ENCODE measurements around the gene AP3B2. TPM values are rescaled to one million over a fixed set of nuclear protein-coding genes. Genes with fewer than 3 reads are reported as not detected.

Gene AP3B2
- polyA plus RNA-seq, 3 donors: 1.9 to 2.8 (median 2.1) TPM

DNA sequence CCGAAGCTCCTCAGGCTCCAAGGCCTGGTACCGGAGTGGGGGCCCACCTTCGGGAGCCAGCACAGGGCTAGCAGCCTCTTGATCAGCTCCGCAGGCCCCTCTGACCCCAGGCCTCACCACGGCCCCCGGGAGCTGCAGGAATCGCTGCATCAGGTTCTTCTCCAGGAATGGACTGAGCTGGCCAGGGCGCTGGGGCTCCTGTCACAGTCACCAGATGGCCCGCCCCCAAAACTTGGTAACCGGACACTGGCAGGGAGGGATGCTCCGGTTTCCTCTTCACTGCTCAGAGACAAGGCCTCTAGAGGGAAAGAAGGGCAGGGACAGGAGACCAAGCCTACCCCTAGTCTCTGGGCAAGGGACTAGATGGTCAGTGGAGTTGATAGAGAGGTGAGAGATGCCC, 9.9 kb downstream of the AP3B2 start:
- no peak for DNase-seq (ENCODE audit: low read depth in 3 of 3, low spot score in 2 of 3)

GRCh38 chr15:82698711-82699345, 10.8 kb downstream of the AP3B2 start:
- no peak for DNase-seq (ENCODE audit: low read depth in 3 of 3, low spot score in 2 of 3)

GRCh38 chr15:82697735-82698407, 11.8 kb downstream of the AP3B2 start:
- no peak for DNase-seq (ENCODE audit: low read depth in 3 of 3, low spot score in 2 of 3)

DNA sequence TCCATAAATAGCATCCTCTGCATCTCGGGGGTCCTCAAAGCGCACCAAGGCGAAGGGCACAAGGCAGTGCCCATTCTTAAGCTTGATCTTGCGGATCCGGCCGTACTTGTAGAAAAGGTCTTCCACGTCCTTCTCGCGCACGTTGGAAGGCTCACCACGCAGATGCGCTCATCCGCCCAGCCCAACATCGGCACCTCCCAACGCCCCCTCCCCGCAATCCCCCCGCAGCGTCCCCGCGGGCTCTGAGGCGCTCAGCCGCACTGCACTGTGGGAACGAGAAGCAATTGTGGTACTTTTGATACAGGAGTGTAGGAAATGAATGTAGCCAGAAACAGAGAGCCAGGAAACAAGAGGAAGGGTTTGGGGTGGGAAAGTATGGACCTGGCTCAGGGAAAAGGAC, 17.5 kb downstream of the AP3B2 start:
- no peak for DNase-seq (ENCODE audit: low read depth in 3 of 3, low spot score in 2 of 3)

DNA sequence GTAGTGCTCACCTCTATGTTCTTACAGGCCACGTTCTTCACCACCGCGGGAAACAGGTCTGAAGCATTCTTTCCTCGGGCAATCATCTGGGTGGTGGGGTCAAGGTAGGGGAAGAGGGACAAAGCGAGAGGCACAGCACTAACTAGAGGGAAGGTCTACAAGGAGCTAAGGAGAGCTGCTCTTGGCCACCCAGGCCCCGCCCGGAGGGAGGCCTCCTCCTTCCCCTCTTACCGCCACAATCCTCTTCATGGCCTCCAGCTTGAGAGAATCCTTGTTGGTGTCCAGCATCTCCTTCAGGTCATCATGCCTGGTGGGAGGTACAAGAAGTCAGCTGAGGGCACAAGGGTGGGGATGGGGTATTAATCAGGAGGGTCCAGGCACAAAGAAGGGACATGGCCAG, 20.5 kb downstream of the AP3B2 start:
- DNase-seq (ENCODE audit: low read depth in 3 of 3, low spot score in 2 of 3): no peak

- DNase-seq (ENCODE audit: low read depth in 3 of 3, low spot score in 2 of 3): no peak
These were observed 21.0 kb downstream of the AP3B2 start for GRCh38 chr15:82688691-82689090.

DNA sequence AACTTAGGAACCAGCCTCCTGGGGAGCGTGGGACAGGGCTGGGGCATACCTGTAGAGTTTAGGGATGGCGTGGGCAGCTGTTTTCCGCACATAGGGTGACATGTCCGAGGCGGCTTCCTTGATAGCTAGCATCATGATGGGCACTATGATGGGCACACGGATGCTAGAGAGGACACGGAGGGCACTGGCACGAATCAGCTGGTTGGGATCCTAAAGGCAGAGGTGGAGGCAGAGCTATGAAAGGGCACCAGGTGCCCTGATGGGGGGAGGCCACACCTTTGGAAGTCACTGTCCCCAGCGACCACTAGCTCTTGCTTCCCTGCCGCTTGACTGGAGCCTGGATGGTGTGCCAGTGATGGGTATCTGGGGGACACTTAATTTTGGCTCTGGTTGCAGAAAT, 28.3 kb downstream of the AP3B2 start:
- DNase-seq (ENCODE audit: low read depth in 3 of 3, low spot score in 2 of 3): no peak

GRCh38 chr15:82680200-82681102, 29.2 kb downstream of the AP3B2 start:
- peak; percentile 40 to 51 (median 40) for DNase-seq (ENCODE audit: low read depth in 3 of 3, low spot score in 2 of 3)

DNA sequence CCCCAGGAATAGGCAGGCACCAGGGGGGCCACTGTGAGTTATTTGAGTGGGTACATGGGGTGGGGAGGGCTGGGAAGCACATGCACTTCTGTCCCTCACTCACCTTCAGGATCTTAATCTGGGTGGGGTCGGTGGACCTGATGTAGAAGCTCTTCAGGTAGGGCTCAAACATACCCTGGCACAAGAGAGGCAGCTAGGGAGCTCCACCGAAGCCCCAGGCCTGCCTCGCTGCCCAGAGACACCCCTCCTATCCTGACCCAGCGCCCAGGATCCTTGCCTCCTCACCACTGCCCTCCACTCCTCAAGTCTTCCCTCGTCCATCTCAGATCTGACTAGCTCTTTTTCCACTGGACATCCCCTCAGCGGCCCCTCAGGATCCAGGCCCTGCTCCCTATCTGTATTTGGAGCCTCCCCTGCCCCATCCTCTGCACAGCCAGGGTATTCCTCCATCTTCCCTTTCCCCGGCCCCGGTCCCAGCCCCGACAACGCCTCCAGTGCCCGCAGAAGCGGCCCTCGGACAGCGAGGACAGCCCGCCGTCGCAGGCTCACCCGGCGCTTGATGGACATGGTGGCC, 30.0 kb downstream of the AP3B2 start:
- DNase-seq (ENCODE audit: low read depth in 3 of 3, low spot score in 2 of 3): no peak

DNA sequence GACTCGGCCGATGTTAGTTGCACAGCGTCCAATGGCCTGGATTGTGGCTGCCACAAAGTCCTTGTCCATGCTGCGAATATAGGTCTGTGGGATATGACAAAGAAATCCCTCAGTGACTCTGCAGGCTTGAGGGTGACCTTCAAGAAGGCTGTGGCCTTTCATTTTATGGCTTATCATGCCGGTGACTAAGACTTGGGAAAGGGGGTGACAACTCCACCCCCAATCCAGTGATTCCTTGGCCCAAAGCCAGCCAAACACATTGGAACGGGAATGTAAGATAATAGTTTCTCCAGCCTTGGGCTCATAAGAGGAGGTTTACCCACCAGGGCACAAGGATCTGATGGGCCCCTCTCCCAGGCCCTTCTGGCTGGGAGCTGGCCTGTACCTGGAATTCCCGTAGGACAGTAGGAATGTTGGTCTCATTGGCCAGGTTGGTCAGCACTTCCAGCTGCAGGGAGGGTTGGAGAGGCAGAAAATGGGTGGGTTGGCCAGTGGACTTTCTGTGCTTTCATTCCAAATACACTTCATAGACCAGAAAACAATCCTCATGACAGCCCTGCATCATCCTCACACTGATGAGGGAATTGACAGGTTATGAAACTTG, 31.9 kb downstream of the AP3B2 start:
- DNase-seq (ENCODE audit: low read depth in 3 of 3, low spot score in 2 of 3): no peak

- no peak for DNase-seq (ENCODE audit: low read depth in 3 of 3, low spot score in 2 of 3)
These were observed 34.8 kb downstream of the AP3B2 start for GRCh38 chr15:82674873-82675272.

- DNase-seq (ENCODE audit: low read depth in 3 of 3, low spot score in 2 of 3): no peak
These were observed 39.0 kb downstream of the AP3B2 start for GRCh38 chr15:82670699-82671098.

- no peak for DNase-seq (ENCODE audit: low read depth in 3 of 3, low spot score in 2 of 3)
These were observed 43.1 kb downstream of the AP3B2 start for GRCh38 chr15:82666606-82667005.

DNA sequence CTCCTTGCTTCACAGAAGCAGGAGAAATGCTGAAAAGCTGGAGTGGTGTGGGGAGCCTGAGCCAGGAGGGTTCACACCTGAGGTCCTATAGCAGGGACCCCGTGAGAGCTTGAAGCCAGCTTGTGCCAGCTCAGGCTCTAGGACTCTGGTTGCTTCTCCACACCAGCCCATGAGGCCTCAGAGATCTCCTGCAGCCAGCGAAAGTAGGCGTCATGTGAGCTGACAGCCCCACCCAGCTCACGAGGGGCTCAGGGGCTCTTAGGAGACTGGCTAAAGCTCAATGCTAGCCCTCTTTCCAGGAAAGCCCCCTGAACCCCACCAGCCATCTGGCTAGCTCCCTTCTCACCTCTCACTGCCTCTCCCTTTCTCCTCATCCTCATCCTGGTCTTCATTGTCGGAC, 45.7 kb downstream of the AP3B2 start:
- DNase-seq (ENCODE audit: low read depth in 3 of 3, low spot score in 2 of 3): no peak

DNA sequence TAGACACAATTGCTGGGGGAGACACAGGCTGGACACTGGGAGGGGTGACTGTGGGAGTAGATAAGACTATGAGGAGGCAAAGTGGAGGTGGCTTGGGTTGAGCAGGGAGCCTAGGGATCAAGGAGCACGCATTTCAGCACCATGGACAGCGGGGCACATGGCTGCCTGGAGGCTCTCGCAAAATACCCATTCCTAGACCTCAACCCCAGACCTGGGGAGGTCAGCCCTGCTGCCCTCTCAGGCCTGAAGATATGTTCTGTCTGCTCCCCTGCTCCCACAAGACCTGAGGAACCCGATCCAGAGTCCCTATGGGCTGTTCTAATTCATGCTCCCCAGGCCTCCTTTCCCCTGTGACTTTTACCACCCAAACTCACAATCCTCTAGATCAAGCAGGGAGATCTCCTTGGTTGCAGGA, 46.5 kb downstream of the AP3B2 start:
- DNase-seq (ENCODE audit: low read depth in 3 of 3, low spot score in 2 of 3): peak in 1 of 3 donors; percentile 61

DNA sequence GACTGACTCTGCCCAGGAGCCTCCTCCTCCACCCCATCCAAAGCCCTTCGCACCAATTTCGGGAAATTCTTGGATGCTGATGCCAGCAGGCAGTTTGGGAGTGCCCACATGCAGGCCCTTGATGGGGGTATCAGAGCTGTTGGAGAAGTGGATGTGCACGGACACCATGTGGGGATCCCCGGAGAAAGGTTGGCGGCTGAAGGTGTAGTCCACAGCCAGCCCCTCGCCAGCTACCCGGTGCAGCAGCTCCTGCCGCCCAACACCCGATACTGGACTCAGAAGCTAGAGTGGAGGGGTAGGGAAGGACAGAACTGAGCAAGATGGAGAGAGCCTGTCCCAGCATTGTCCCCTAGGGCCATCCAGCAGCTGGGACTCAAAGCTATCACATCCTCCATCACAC, 47.0 kb downstream of the AP3B2 start:
- DNase-seq (ENCODE audit: low read depth in 3 of 3, low spot score in 2 of 3): no peak

DNA sequence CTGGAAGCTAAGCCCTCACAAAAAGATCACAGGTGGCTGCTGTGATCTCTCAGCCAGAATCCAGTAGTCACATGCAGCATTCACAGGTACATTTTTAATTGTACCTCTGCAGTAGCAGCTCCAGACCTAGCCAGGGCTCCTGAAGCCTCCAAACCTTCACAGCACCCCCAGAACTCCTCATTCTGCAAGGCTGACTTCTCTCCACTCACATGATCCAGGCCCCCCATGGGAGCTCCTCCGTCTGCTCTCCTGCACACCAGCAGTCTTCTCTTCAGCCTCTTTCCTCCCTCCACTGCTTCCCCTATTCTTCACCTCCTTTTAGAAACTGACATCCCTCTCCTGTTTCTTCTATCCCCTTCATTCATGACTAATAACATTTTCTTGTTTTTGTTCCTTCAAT, 49.3 kb downstream of the AP3B2 start:
- DNase-seq (ENCODE audit: low read depth in 3 of 3, low spot score in 2 of 3): no peak

GRCh38 chr15:82656641-82657266, 52.9 kb downstream of the AP3B2 start:
- no peak for DNase-seq (ENCODE audit: low read depth in 3 of 3, low spot score in 2 of 3)

DNA sequence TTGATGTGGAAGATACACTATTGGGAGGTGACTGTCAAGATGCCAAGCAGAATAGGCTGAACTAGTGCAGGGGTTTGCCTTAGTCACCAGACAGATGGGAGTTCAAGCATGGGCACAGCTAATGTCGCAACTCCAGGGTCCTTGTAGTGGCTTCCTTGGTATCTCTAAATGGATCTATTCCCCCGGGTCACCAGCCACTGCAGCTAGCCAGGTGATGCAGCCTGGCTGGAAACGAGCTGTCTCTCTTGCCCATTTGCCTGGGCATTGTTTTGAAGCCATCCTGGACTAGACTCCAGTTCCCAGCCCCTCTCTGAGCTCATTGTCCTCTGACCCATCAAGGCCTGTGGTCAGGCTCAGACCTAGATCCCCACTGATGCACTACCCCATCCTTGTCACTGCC, 54.1 kb downstream of the AP3B2 start:
- no peak for DNase-seq (ENCODE audit: low read depth in 3 of 3, low spot score in 2 of 3)

DNA sequence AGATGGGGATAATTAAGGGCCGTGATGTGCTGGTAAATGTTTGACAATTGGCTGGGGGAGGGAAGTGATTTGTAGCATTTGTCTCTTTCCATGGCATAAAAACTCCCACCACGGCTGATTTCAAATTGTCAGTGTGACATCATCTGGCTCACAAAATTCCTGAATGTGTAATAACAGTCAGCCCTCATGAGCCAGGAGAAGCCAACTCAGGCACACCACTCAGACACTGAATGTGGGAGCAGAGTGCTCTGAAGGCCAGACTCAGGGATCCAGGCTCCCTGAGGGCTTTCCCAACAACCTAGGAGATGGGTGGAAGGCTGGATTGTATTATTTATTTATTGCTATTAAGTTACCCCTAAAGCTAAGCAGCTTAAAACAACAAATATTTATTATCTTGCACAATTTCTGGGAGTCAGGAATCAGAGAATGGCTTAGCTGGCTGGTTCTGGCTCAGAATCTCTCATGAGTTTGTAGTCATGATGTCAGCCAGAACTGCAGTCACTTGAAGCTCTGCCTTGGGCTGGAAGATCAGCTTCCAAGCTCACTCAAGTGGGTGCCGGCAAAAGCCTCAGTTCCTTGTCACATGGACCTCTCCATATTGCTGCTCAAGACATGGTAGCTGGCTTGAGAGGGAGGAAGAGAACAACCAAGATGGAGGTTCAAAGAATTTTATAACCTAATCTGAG, 56.0 kb downstream of the AP3B2 start:
- DNase-seq (ENCODE audit: low read depth in 3 of 3, low spot score in 2 of 3): no peak
